Measurements from ENCODE around the gene GALNT14. TPM values are rescaled to one million over a fixed set of nuclear protein-coding genes. Genes with fewer than 3 reads are reported as not detected.

Gene GALNT14
- total and polyA plus RNA-seq, 9 of the 15 experiments (the other 6 are each of a cell fraction or from before 2014, with no cell fraction given), result 0.11 TPM; not detected in 8

DNA sequence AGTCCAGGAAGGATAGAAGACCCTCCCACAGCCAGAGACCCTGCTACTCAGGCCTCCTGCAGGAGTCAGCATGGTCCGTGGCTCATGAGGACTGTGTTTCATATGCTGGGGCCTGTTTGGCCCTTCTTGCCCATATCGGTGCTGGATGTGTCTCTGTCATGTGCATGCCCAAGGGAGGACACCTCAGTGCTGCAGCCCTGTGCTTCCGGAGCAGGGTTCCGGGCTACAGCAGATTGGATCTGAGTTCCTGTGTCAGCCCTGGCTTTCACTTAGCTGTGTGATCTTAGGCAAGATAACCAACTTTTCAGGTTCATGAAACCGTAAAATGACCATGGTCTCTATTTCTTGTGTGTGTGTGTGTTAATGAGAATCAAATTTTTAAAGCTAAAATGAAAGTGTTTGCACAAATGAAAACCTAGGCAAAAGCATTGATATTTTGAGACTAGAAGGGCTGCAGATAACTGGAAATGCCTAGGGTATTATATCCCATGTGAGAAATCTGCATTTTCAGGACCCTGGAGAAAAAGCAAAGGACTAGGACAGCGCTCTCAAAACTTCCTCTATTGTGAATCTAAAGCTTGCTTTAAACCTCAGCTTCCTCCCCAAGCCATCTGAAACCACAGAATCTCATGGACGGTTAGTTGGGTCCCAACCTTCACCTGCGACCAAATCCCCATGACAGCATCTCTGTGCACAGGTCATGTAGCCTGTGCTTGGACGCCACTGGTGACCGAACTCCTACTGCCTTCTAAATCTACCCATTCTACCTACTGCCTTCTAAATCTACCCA lies 272.2 kb downstream of the GALNT14 start:
- Histone ChIP-seq H3K9me3 (replicated peaks; ENCODE audit: control insufficient read depth, insufficient read depth, low read depth, low read length) (no peaks in the 10 kb centered on the region), H3K27me3 (ENCODE audit: control insufficient read depth in 2 of 2, insufficient read depth in 2 of 2, low read length in 2 of 2) (peaks cover 0 to 5% of the 10 kb centered on the region in 2 experiments; a peak in 3 of 5 replicates), H3K79me2 (ENCODE audit: control insufficient read depth, insufficient read depth, low read length) (no peaks in the 10 kb centered on the region), H4K20me1 (replicated peaks; ENCODE audit: control insufficient read depth, insufficient read depth, low read length) (no peaks in the 10 kb centered on the region), H3K4me2 (ENCODE audit: insufficient read depth, low read length) (no peak overlapping the region), H3K9ac (ENCODE audit: insufficient read depth in 1 of 2, low read depth in 2 of 2, low read length in 2 of 2) (no peak overlapping the region), H3K36me3 (ENCODE audit: control insufficient read depth, insufficient read depth, low read length) (no peaks in the 10 kb centered on the region), H3K4me1 (replicated peaks in 1 of 2; ENCODE audit: control insufficient read depth in 2 of 2, insufficient read depth in 2 of 2, low read length in 2 of 2) (no peaks in the 10 kb centered on the region), H3K9me1 (ENCODE audit: control insufficient read depth, insufficient read depth, low read length) (no peaks in the 10 kb centered on the region), H2AFZ (ENCODE audit: low read depth, low read length) (no peak overlapping the region), H3K4me3 (no peak overlapping the region), H3K27ac (ENCODE audit: extremely low read depth, low read depth, low read length) (no peak overlapping the region)
- no peak for FAIRE-seq
- intact Hi-C loops (cut with micrococcal nuclease) (loop anchor here (10.0 kb wide), 1 partner anchor 469 kb away; no protein-coding TSS in a partner anchor), in situ Hi-C loops (cut with MboI) (no loop called here)
- peak; percentile 53; the same call in 1 of the 2 replicates for TF ChIP-seq GABPA (tag; conservative IDR thresholded peaks at IDR 0.05; ENCODE audit: low read depth)
- TF ChIP-seq IFI16 (CRISPR knock-in tag; IDR thresholded peaks at IDR 0.05), result no peak
- no peak for TF ChIP-seq NBN (IDR thresholded peaks at IDR 0.05; ENCODE audit: low read depth)
- ChIA-PET POLR2A (no interaction called here), CTCF (ENCODE audit: low intra/inter-chr PET ratio) (no interaction called here)
- no peak for ATAC-seq
- no TSS peak for BruUV-seq (replicated peaks)
- under 1% methylated on average over 10 of the region's 10 CpGs for WGBS (ENCODE audit: insufficient coverage, low coverage, missing lambda C conversion rate)
- DNase-seq (ENCODE audit: extremely low read depth in 1 of 4, low spot score in 3 of 4), result no peak

DNA sequence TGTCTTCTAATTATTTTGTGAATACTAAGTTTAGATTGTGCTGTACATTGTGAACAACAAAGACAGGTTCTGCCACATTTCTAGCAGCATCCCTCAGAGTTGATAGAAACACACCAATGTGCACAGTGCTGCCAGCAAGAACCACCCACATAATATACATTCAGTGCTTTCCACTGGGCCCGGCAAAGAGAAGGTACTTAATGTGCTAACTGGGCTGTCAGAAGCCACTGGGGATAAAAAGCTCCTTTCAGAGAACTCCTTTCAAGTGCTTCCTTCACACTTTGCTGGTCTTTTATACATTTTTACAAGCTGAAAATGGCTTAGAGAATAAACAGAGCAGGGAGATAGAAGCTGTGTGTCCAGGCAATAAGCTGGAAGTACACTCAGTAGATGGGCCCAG lies 273.0 kb downstream of the GALNT14 start:
- H3K27ac ChIP-seq (ENCODE audit: extremely low read depth, low read depth, low read length), result no peak overlapping the region
- BruUV-seq (replicated peaks), result no TSS peak
- ChIA-PET POLR2A (interaction anchor here (0.5 to 1.7 kb wide), 2 partner anchors 13 to 416 kb away, joined by 5 to 8 read pairs; no protein-coding TSS in a partner anchor), CTCF (ENCODE audit: low intra/inter-chr PET ratio) (interaction anchor here (0.7 kb wide), 1 partner anchor 81 kb away, joined by 3 read pairs; no protein-coding TSS in a partner anchor)
- no peak for ATAC-seq
- H3K9ac ChIP-seq (ENCODE audit: insufficient read depth in 1 of 2, low read depth in 2 of 2, low read length in 2 of 2), result no peak overlapping the region
- 0% methylated on average over 1 of the region's 1 CpG for WGBS (ENCODE audit: insufficient coverage, low coverage, missing lambda C conversion rate)
- intact Hi-C loops (cut with micrococcal nuclease) (loop anchor here (10.0 kb wide), 1 partner anchor 470 kb away; no protein-coding TSS in a partner anchor), in situ Hi-C loops (cut with MboI) (no loop called here)
- no peak overlapping the region for H2AFZ ChIP-seq (ENCODE audit: low read depth, low read length)
- FAIRE-seq, result no peak
- no peaks in the 10 kb centered on the region for H3K79me2 ChIP-seq (ENCODE audit: control insufficient read depth, insufficient read depth, low read length)
- H3K36me3 ChIP-seq (ENCODE audit: control insufficient read depth, insufficient read depth, low read length), result no peaks in the 10 kb centered on the region
- H3K27me3 ChIP-seq (ENCODE audit: control insufficient read depth in 2 of 2, insufficient read depth in 2 of 2, low read length in 2 of 2), result peaks cover 1 to 6% of the 10 kb centered on the region in 2 experiments; a peak in 3 of 5 replicates
- no peaks in the 10 kb centered on the region for H3K4me1 ChIP-seq (replicated peaks in 1 of 2; ENCODE audit: control insufficient read depth in 2 of 2, insufficient read depth in 2 of 2, low read length in 2 of 2)
- H3K9me1 ChIP-seq (ENCODE audit: control insufficient read depth, insufficient read depth, low read length), result no peaks in the 10 kb centered on the region
- H3K4me2 ChIP-seq (ENCODE audit: insufficient read depth, low read length), result no peak overlapping the region
- DNase-seq (ENCODE audit: extremely low read depth in 1 of 4, low spot score in 3 of 4), result no peak
- no peaks in the 10 kb centered on the region for H4K20me1 ChIP-seq (replicated peaks; ENCODE audit: control insufficient read depth, insufficient read depth, low read length)
- H3K9me3 ChIP-seq (replicated peaks; ENCODE audit: control insufficient read depth, insufficient read depth, low read depth, low read length), result no peaks in the 10 kb centered on the region
- H3K4me3 ChIP-seq, result no peak overlapping the region
- no peak for TF ChIP-seq JUND (IDR thresholded peaks at IDR 0.05; ENCODE audit: borderline replicate concordance, low read depth, low read length)
- TF ChIP-seq JUND (tag; IDR thresholded peaks at IDR 0.05; ENCODE audit: borderline replicate concordance, low read depth, low read length), result no peak
- no peak for TF ChIP-seq SRSF7 (optimal IDR thresholded peaks at IDR 0.05; ENCODE audit: low read depth, low read length)
- TF ChIP-seq CHCHD3 (CRISPR knock-in tag; IDR thresholded peaks at IDR 0.05), result no peak
- TF ChIP-seq, protein P1, sequence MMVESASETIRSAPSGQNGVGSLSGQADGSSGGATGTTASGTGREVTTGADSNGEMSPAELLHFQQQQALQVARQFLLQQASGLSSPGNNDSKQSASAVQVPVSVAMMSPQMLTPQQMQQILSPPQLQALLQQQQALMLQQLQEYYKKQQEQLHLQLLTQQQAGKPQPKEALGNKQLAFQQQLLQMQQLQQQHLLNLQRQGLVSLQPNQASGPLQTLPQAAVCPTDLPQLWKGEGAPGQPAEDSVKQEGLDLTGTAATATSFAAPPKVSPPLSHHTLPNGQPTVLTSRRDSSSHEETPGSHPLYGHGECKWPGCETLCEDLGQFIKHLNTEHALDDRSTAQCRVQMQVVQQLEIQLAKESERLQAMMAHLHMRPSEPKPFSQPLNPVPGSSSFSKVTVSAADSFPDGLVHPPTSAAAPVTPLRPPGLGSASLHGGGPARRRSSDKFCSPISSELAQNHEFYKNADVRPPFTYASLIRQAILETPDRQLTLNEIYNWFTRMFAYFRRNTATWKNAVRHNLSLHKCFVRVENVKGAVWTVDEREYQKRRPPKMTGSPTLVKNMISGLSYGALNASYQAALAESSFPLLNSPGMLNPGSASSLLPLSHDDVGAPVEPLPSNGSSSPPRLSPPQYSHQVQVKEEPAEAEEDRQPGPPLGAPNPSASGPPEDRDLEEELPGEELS (CRISPR knock-in tag; IDR thresholded peaks at IDR 0.05; ENCODE audit: borderline replicate concordance), result no peak
- TF ChIP-seq, protein P2, sequence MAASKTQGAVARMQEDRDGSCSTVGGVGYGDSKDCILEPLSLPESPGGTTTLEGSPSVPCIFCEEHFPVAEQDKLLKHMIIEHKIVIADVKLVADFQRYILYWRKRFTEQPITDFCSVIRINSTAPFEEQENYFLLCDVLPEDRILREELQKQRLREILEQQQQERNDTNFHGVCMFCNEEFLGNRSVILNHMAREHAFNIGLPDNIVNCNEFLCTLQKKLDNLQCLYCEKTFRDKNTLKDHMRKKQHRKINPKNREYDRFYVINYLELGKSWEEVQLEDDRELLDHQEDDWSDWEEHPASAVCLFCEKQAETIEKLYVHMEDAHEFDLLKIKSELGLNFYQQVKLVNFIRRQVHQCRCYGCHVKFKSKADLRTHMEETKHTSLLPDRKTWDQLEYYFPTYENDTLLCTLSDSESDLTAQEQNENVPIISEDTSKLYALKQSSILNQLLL (CRISPR knock-in tag; IDR thresholded peaks at IDR 0.05; ENCODE audit: borderline replicate concordance), result no peak
- no peak for TF ChIP-seq ZNF165 (CRISPR knock-in tag; IDR thresholded peaks at IDR 0.05; ENCODE audit: borderline replicate concordance)
- TF ChIP-seq PHB2 (IDR thresholded peaks at IDR 0.05; ENCODE audit: low read depth), result no peak
- TF ChIP-seq TFAM (CRISPR knock-in tag; conservative IDR thresholded peaks at IDR 0.05), result no peak
